Suprapubic skin (tissue), 4 donors: Measurements from ENCODE around the gene TSPEAR. TPM values are rescaled to one million over a fixed set of nuclear protein-coding genes. Genes with fewer than 3 reads are reported as not detected.
"Not testable (repeated sequence)": the region's sequence is repeated elsewhere in the genome, so short reads cannot be mapped to it uniquely, and the experiment has no call there.

Experiments
- DNase-seq, 2 donors: peaks; one replicate each; pipeline ENCODE4 v3.0.0-alpha.2; 2019; ENCODE audit warnings: low spot score in 2 of 2
- H3K27ac ChIP-seq: fragments of 200-600 bp; sonication (generic); one replicate; pipeline ENCODE4 v1.5.1; 2019
- H3K27me3 ChIP-seq: fragments of 200-600 bp; sonication (generic); one replicate; pipeline ENCODE4 v1.5.1; 2019
- H3K36me3 ChIP-seq: fragments of 200-600 bp; sonication (generic); one replicate; pipeline ENCODE4 v1.5.1; 2019
- H3K4me1 ChIP-seq: fragments of 200-600 bp; sonication (generic); one replicate; pipeline ENCODE4 v1.5.1; 2019
- H3K4me3 ChIP-seq: fragments of 200-600 bp; sonication (generic); one replicate; pipeline ENCODE4 v1.5.1; 2019; ENCODE audit warnings: mild to moderate bottlenecking
- H3K9me3 ChIP-seq: fragments of 200-600 bp; sonication (generic); one replicate; pipeline ENCODE4 v1.5.1; 2019
- EP300 ChIP-seq: sonication (generic); formaldehyde crosslinking; IDR thresholded peaks from one replicate; pipeline ENCODE4 v1.6.1; 2017; ENCODE audit warnings: antibody characterized with exemption
- POLR2A ChIP-seq, 2 donors: fragments of 450-650 bp; IDR thresholded peaks; one replicate each; pipeline ENCODE4 v1.6.1; 2017; ENCODE audit warnings: antibody characterized with exemption in 2 of 2, mild to moderate bottlenecking in 2 of 2, moderate library complexity in 2 of 2
- POLR2AphosphoS5 ChIP-seq, 3 donors: sonication (generic); formaldehyde crosslinking; IDR thresholded peaks; one replicate each; pipeline ENCODE4 v1.6.1; 2017; ENCODE audit warnings: antibody characterized with exemption in 3 of 3
- WGBS: methylation state at CpG from one replicate; pipeline ENCODE4 v1.1.5; 2018; 5-methylcytosine and 5-hydroxymethylcytosine counted together
- total RNA-seq, 4 donors: library from RNA; depleted of rRNA; stranded (reverse); fragments of >200 nt; gene quantifications; one replicate each; pipeline ENCODE4 v1.1.0, GENCODE V29; 2016
- TF ChIP-seq, protein P1 (sequence below), 2 donors: fragments of 200-600 bp in 1 of 2; fragments of 450-650 bp in 1 of 2; sonication (generic) in 1 of 2; IDR thresholded peaks; one replicate each; pipeline ENCODE4 v1.5.1; 2016 to 2019; ENCODE audit warnings: antibody characterized with exemption in 2 of 2, mild to moderate bottlenecking in 1 of 2, moderate library complexity in 1 of 2

TSPEAR gene
- total RNA-seq, 4 donors from 2014 or later: 0.21 to 0.59 (median 0.32) TPM; not detected in 1

DNA sequence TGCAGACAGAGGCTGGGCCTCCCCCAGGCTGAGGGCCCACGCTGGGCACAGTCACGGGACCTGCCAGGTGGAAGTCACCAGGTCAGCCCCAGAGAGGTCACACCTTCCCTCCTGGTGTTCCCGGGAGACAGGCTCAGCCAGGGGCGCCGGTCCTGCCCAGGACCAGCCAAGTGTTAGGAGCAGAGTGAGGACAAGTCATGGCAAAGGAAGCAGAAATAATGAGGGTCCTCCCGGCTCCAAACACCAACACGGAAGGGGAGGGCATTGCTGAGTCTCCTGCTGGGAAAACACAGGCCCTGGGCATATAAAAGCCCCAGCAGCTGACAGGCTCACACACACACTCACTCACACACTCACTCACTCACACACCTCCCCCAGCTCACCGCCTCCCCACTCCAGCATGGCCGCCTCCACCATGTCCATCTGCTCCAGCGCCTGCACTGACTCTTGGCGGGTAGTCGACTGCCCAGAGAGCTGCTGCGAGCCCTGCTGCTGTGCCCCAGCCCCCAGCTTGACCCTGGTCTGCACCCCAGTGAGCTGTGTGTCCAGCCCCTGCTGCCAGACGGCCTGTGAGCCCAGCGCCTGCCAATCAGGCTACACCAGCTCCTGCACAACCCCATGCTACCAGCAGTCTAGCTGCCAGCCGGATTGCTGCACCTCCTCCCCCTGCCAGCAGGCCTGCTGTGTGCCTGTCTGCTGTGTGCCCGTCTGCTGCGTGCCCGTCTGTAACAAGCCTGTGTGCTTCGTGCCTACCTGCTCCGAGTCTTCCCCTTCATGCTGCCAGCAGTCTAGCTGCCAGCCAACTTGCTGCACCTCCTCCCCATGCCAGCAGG, 74.1 kb downstream of the TSPEAR start, which contains the start of gene KRTAP10-10:
KRTAP10-10 (plus strand) TSS at position 339 of the 833 bp plus-strand sequence; CDS start at position 401, 62 bp downstream.
- Histone ChIP-seq H3K27ac (no peak within 1 kb of the TSS), H3K27me3 (peaks cover 21% of the 10 kb centered on the region), H3K9me3 (no peaks in the 10 kb centered on the region), H3K4me3 (no peak within 1 kb of the TSS), H3K36me3 (no peaks in the 10 kb centered on the region), H3K4me1 (no peaks in the 10 kb centered on the region)
- TF ChIP-seq POLR2AphosphoS5 (IDR thresholded peaks at IDR 0.05) (no peak), POLR2A (IDR thresholded peaks at IDR 0.05) (no peak), EP300 (no peak)
- no peak for DNase-seq
- 47% methylated on average over 19 of the region's 21 CpGs for WGBS

DNA sequence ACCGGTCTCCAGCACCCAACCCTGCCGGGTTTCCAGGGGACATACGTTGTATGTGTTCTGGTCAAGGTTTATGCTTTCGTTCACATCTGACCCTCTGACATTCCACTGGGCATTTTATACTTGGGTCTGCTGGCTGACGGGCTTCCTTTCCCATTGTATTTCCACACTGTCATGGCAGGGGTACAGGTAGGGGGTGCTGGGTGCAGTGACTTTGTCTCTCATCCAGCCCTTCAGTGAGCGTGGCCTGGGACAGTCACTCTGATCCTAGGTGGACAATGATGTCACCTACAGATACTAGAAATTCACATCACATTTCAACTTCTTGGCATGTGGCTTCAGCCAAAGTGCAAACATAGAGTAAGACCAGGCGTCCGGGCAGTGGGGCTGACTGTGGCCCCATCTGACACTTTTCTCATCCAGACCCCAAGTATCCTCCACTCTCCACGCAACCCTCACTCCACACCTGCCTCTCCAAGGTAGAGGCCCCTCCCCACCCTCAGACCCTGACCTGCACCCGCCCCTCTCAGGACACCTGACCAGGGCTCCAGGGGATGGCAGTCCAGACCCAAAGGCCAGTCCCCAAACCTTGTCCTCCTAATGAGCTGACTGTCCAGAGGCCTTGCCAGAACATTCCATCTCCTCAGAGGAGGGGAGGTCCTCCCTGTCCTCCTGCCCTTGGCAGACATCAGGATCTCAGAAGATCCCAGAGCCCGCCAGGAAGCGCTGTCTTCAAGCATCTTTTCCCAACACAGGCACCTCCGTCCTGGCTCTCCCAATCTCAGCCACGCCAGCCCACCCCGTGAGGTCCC, 75.0 kb downstream of the TSPEAR start:
- WGBS: 81% methylated on average over 15 of the region's 15 CpGs
- no peak for DNase-seq
- Histone ChIP-seq H3K27ac (no peak overlapping the region), H3K9me3 (peaks cover 4% of the 10 kb centered on the region), H3K36me3 (no peaks in the 10 kb centered on the region), H3K4me1 (no peaks in the 10 kb centered on the region), H3K4me3 (no peak overlapping the region), H3K27me3 (peaks cover 21% of the 10 kb centered on the region)
- TF ChIP-seq EP300 (no peak), POLR2A (IDR thresholded peaks at IDR 0.05) (no peak), POLR2AphosphoS5 (IDR thresholded peaks at IDR 0.05) (no peak)
- TF ChIP-seq, protein P1, sequence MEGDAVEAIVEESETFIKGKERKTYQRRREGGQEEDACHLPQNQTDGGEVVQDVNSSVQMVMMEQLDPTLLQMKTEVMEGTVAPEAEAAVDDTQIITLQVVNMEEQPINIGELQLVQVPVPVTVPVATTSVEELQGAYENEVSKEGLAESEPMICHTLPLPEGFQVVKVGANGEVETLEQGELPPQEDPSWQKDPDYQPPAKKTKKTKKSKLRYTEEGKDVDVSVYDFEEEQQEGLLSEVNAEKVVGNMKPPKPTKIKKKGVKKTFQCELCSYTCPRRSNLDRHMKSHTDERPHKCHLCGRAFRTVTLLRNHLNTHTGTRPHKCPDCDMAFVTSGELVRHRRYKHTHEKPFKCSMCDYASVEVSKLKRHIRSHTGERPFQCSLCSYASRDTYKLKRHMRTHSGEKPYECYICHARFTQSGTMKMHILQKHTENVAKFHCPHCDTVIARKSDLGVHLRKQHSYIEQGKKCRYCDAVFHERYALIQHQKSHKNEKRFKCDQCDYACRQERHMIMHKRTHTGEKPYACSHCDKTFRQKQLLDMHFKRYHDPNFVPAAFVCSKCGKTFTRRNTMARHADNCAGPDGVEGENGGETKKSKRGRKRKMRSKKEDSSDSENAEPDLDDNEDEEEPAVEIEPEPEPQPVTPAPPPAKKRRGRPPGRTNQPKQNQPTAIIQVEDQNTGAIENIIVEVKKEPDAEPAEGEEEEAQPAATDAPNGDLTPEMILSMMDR (IDR thresholded peaks at IDR 0.05): no peak

DNA sequence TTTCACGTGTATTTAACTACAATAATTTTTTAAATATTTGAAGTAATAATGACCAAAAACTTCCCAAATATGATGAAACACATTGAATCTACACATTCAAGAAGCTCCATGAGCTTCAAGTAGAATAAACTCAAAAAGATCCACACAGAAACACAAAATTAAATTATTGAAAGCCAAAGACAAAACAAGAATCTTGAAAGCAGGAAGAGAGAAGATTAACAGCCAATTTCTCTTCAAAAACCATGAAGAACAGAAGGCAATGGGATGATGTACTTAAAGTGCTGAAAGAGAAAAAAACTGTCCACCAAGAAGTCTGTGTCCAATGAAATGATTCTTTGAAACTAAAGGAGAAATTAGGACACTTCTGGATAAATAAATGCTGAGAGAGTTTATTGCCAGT, 79.3 kb downstream of the TSPEAR start:
- no peak for TF ChIP-seq EP300
- TF ChIP-seq POLR2AphosphoS5 (IDR thresholded peaks at IDR 0.05): no peak
- TF ChIP-seq POLR2A (IDR thresholded peaks at IDR 0.05): no peak
- TF ChIP-seq, protein P1 (IDR thresholded peaks at IDR 0.05): no peak

DNA sequence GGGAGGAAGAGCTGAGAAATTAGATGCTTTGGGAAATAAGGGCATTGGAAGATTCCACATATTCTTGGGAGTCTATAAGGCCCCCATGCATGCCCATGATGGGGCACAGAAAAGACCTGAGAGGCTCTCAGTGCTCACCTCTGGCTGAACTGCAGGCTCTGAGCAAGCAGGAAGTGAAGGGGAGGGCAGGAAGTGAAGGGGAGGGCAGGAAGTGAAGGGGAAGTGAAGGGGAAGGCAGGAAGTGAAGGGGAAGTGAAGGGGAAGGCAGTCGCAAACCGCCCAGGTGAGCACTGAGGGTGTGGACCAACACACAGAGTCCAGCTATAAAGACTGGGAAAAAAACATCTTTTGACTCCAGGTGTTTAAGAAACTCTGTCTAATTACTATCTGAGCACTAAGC, 80.9 kb downstream of the TSPEAR start:
- Histone ChIP-seq H3K27me3 (peaks cover 21% of the 10 kb centered on the region), H3K4me3 (no peak overlapping the region), H3K9me3 (peaks cover 9% of the 10 kb centered on the region), H3K27ac (no peak overlapping the region), H3K36me3 (no peaks in the 10 kb centered on the region), H3K4me1 (no peaks in the 10 kb centered on the region)
- TF ChIP-seq POLR2A (IDR thresholded peaks at IDR 0.05) (no peak), EP300 (no peak), POLR2AphosphoS5 (IDR thresholded peaks at IDR 0.05) (no peak)
- TF ChIP-seq, protein P1 (IDR thresholded peaks at IDR 0.05): no peak
- 79% methylated on average over 2 of the region's 2 CpGs for WGBS
- no peak for DNase-seq

More for the DNA sequence above, 79.3 kb downstream of the TSPEAR start:
- Histone ChIP-seq H3K27ac (no peak overlapping the region), H3K4me3 (no peak overlapping the region), H3K27me3 (peaks cover 16% of the 10 kb centered on the region), H3K4me1 (no peaks in the 10 kb centered on the region), H3K36me3 (no peaks in the 10 kb centered on the region), H3K9me3 (peaks cover 9% of the 10 kb centered on the region)
- 90% methylated on average over 1 of the region's 1 CpG for WGBS
- no peak for DNase-seq

DNA sequence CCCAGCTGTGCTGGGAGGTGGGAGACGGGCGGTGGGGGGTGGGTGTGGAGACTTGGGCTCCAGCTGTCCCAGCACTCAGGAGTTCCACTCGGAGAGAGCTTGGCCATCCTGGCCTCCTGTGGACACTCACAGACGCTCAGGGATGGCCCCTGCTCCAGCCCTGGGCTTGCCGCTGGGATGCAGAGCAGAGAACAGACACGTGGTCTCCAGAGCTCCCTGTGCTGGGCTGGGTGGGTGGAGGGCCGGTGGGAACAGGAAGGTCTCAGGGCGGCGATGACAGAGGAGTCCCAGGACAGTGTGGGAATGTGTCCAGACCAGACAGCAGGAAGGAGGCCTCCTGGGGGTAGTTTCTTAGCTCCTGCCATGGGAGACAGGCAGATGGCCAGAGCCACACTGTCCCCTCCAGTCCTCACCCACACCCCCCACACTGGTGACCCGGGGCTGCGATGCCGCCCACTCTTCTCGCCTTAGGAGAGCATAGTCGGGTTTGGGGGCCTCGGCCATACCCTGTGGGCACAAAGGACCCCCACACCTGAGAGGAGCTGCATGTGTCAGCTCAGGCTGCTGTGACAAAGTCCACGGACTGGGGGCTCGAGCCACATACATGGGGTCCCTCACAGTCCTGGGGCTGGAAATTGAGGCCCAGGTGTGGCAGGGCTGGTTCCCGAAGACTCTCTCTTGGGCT, 82.5 kb downstream of the TSPEAR start:
- Histone ChIP-seq H3K27me3 (peaks cover 21% of the 10 kb centered on the region), H3K27ac (no peak overlapping the region), H3K4me3 (no peak overlapping the region), H3K4me1 (no peaks in the 10 kb centered on the region), H3K36me3 (no peaks in the 10 kb centered on the region), H3K9me3 (peaks cover 11% of the 10 kb centered on the region)
- no peak for DNase-seq
- TF ChIP-seq, protein P1 (IDR thresholded peaks at IDR 0.05): no peak
- no peak for TF ChIP-seq POLR2A (IDR thresholded peaks at IDR 0.05)
- TF ChIP-seq EP300: no peak
- no peak for TF ChIP-seq POLR2AphosphoS5 (IDR thresholded peaks at IDR 0.05)
- 76% methylated on average over 8 of the region's 18 CpGs for WGBS

DNA sequence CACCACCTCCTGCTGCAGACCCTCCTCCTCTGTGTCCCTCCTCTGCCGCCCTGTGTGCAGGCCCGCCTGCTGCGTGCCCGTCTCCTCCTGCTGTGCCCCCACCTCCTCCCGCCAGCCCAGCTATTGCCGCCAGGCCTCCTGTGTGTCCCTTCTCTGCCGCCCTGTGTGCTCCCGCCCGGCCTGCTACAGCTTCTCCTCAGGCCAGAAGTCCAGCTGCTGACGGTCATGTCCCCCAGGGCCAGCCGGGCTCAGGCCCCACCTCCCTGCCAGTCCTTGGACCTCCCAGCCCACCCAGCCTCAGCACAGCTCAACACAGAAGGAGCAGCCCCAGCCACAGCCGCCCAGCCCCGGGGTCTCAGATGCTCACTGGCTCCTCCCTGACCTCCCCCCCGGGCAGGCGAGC, 83.5 kb downstream of the TSPEAR start:
- not testable (repeated sequence) for H3K4me3 ChIP-seq, DNase-seq, H3K36me3 ChIP-seq, H3K27ac ChIP-seq, H3K4me1 ChIP-seq
- H3K27me3 ChIP-seq: peaks cover 21% of the 10 kb centered on the region
- peaks cover 17% of the 10 kb centered on the region for H3K9me3 ChIP-seq
- 71% methylated on average over 11 of the region's 15 CpGs for WGBS

DNA sequence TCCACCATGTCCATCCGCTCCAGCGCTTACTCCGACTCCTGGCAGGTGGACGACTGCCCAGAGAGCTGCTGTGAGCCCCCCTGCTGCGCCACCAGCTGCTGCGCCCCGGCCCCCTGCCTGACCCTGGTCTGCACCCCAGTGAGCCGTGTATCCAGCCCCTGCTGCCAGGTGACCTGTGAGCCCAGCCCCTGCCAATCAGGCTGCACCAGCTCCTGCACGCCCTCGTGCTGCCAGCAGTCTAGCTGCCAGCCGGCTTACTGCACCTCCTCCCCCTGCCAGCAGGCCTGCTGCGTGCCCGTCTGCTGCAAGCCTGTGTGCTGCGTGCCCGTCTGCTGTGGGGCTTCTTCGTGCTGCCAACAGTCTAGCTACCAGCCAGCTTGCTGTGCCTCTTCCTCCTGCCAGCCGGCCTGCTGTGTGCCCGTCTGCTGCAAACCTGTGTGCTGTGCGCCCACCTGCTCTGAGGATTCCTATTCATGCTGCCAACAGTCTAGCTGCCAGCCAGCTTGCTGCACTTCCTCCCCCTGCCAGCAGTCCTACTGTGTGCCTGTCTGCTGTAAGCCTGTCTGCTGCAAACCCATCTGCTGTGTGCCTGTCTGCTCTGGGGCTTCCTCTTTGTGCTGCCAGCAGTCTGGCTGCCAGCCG, 84.1 kb downstream of the TSPEAR start:
- H3K4me3 ChIP-seq, H3K4me1 ChIP-seq, DNase-seq, H3K36me3 ChIP-seq, H3K27ac ChIP-seq: not testable (repeated sequence)
- H3K9me3 ChIP-seq: peaks cover 17% of the 10 kb centered on the region
- H3K27me3 ChIP-seq: peaks cover 21% of the 10 kb centered on the region
- WGBS: 83% methylated on average over 17 of the region's 20 CpGs
